Measurements from ENCODE around the gene SLC9C1.

Gene SLC9C1

DNA sequence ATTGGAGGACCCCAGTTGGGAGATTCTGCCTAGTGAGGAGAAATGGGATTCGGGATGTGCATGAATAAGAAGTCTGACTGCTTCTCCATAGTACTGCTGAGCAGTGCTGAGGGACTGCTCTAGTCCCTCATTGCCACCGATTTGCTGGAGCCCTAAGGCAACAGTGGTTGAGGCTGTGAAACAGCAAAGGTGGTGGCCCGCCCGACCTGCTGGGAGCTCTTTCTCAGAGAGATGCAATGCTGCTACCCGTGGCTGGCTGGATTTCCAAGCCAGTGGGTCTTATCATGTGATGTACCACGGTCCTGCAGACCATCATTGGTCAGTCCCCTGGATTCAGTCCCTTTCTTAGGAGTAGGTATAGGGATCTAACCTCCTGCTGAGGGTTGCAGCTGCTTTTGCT, 118.4 kb downstream of the SLC9C1 start:
- DNase-seq: no peak

- no peak for DNase-seq
These were observed 119.0 kb downstream of the SLC9C1 start for GRCh38 chr3:112175037-112175436.

DNA sequence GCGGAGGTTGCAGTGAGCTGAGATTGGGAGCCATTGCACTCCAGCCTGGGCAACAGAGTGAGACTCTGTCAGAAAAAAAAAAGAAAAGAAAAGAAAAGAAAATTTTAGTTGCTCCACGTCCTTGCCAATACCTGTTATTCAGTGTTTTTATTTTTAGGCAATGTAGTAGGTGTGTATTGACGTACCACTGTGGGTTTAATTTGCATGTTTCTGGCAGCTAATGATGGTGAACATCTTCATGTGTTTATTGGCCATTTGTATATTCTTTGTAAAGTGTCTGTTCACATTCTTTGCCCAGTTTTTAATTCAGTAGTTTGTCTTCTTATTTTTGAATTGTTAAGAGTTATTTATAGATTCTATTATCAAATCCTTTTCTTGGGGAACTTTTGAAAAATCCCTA, 122.9 kb downstream of the SLC9C1 start:
- no peak for DNase-seq

GRCh38 chr3:112170046-112170445, 124.0 kb downstream of the SLC9C1 start:
- no peak for DNase-seq

DNA sequence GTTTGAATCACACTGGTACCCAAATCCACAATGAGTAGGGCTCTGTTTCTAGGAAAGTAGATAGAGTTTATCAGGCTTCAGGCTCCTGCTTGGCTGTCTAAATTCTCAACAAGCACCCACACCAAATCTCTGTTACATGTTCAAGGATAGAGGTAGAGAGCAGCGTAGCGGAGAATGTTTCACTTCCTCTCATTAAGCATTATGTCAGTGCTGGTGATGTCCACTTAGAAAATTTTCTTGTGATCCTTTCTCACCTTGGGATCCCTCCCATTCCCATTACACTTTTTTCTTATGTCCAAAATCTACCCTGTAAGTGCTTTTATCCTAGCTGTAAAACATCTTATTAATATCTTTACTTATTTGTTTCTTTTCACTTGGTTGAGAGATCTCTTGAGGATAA, 126.3 kb downstream of the SLC9C1 start:
- no peak for DNase-seq

- no peak for DNase-seq
These were observed 144.9 kb downstream of the SLC9C1 start for GRCh38 chr3:112149136-112149535.

- no peak for DNase-seq
These were observed 150.3 kb downstream of the SLC9C1 start for GRCh38 chr3:112143689-112144088.

GRCh38 chr3:112143251-112143650, 150.8 kb downstream of the SLC9C1 start:
- no peak for DNase-seq

GRCh38 chr3:112141293-112141692, 152.7 kb downstream of the SLC9C1 start:
- no peak for DNase-seq

DNA sequence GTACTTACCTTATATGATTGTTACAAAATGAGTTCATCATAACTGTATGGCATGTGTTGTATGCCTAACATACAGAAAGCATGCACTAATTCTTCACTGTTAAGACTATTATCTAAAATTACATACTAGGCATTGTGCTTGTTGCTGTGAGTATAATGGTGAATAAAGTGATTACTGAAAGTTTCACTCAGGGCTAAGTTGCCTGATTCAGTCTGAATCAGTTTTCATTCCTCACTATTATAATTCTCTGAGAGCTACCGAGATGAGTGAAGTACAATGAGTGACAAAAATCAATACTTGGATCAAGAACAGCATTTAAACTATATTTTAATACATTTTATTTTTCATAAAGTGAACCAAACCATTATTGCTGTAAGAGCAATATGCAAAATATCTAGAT, 153.4 kb downstream of the SLC9C1 start:
- no peak for DNase-seq

DNA sequence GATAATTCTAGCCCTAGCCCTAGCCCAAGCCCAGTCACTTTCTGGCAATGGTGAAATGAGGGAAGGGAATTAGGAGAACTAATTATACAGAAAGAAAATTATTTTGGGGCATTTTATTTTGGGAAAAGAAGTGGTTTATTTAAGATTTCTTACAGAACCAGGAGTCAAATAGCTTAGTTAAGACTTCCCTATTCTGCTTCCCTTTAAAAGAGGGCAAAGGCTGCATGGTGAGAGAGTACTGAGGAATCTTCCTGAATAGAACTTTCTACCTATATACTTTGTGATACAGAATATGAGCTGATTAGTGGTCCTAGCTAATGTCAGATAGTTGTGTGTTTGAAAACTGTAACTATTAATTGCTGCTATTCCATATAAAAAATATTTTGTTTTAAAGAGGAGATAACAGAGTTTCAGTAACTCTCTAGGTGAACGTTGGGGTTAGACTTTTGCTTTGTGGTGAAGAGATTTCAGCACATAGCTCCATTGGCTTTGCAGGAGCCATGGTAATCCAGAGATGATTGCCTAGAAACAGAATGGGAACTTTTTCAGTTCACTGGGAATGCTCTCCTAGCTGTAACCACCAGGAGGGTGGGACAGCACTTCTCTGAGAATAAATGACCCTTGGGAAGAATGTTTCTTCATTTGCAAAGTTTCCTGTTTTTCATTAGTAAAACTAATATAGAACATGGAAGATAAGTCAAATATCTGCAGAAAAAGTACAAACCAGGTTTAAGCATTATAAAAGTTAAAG, 155.6 kb downstream of the SLC9C1 start:
- DNase-seq: no peak

DNA sequence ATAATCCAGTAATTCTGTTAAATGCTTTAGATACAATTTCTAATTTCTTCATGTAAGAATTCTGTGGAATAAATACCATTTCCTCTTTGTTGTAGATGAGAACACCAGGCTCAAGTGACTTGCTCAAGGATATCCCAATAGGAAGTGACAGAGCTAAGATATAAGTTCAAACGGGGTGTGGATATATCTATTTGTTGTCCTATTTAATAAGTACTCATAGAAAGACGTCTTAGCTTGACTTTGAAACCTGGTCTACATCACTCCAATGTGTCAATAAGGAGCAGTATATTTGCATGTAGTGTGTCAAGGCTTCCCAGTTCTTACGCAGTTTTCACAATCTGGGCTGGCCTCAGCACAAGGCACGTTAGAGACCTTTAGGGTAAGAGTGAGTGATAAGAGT, 156.2 kb downstream of the SLC9C1 start:
- no peak for DNase-seq

DNA sequence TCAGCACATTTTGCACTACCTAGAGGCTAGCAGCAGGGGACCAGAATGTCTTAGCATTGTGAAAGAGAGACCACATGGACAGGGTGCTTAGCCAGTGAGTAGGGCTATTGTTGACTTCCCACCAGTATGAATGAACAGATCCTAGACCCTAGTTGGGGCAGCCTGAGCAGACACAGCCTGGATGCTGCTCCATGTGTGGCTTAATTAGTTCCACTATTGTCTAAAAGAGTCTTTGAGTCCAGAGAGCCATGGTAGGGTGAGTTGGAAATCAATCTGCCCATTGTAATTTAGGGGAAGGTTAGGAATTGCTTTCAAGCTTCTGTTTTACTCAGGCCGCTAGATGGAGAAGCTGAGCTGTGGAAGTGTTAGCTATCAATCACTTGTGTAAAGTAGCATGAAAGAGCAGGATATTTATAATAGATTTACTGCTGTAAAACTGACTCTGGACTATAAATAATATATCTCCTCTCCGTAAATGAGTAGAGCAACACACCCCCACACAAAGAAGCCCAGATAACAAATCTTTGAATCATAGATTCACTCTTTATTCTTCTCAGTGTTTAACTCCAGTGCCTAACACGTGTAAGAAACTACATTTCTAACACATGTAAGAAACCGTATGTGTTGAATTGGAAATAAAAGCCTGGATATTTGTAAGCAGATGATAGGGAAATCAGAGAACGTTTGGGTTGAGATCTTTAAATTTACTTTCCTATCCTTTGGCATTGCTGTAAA, 156.9 kb downstream of the SLC9C1 start:
- no peak for DNase-seq

GRCh38 chr3:112136046-112136445, 158.0 kb downstream of the SLC9C1 start:
- DNase-seq: no peak

GRCh38 chr3:112134335-112135124, 159.5 kb downstream of the SLC9C1 start:
- no peak for DNase-seq

- DNase-seq: no peak
These were observed 160.2 kb downstream of the SLC9C1 start for GRCh38 chr3:112133626-112134334.

DNA sequence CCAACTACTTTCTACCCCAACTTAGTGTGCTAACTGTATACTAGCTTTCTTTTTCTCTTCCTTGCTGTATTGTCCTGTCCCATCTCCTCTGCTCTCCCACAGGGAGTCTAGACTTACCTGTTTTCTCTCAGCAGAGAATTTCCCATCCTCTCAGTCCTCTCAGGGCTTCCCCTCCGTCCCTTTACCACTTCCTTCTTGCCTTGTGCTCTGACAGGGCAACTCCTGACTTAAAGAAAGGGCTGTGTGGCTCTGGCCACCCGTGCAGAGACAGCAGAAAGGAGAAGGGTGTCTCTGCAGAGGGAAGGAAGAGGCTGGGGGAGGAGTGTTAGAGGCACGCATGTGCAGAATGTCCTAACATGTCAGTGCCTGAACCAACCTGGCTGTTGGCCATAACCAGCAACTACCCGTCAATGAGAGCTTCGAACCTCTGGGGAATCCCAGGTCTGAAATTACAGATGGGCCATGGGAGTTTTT, 161.0 kb downstream of the SLC9C1 start, which contains the start of gene GCSAM:
Gene GCSAM (minus strand): TSS at position 274 of the 474 bp plus-strand sequence. CDS start 128 bp downstream, at position 146.
- peak; percentile 64 for DNase-seq

DNA sequence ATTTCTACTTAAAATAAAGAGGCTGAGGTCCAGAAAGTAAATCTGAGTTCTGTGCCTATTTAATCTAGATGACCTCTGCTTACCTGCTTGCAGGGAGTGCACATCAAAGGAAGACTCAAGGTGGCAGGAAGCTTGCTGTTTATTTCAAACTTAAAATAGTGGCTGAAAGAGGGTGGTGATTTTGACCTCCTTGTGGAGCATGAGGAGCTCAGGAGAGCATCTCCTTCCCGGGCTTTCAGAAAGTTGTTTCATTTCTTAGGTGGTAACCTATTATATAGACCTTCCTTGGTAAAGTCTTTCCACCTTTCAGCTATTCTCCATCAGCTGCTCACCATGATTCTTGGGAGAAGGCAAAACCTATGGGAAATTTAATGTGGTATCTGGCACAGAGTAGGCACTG, 161.5 kb downstream of the SLC9C1 start:
- no peak for DNase-seq

GRCh38 chr3:112132088-112132487, 161.9 kb downstream of the SLC9C1 start:
- DNase-seq: no peak

DNA sequence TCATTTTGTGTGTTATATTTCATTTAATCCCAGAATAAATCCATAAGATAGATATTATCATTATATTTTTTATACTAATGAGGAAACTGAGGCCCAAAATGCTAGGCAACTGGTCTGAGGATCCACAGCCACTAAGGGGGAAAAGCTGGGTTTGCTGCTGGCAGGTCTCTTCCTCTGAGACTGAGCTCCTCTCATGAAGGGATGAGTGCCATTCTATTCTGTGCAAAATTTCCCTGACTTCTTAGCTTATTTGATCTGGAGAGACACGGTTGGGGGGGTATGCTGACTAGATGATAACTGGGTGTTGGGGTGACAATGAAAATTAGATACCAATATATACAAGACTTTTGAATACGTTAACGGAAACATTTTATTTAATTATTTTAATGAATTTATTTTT, 162.9 kb downstream of the SLC9C1 start:
- no peak for DNase-seq

- DNase-seq: no peak
These were observed 163.4 kb downstream of the SLC9C1 start for GRCh38 chr3:112130638-112130993.

- no peak for DNase-seq
These were observed 163.9 kb downstream of the SLC9C1 start for GRCh38 chr3:112129925-112130637.
